K562 (cell line): ENCODE results near the gene RXRB. TPM values are rescaled to one million over a fixed set of nuclear protein-coding genes. Genes with fewer than 3 reads are reported as not detected.
A peak's percentile ranks its signal among the peaks of the same experiment; 100 is the strongest.

ENCODE experiments used
- ATF7 ChIP-seq: fragments of 450-650 bp; IDR thresholded peaks from 2 replicates; pipeline ENCODE4 v1.7.1; 2014; ENCODE audit warnings: mild to moderate bottlenecking, moderate library complexity
- CBFA2T2 ChIP-seq: fragments of 450-650 bp; conservative IDR thresholded peaks from 2 replicates; pipeline ENCODE4 v1.6.1; 2017; ENCODE audit warnings: mild to moderate bottlenecking
- DEAF1 ChIP-seq: fragments of 450-650 bp; formaldehyde crosslinking; IDR thresholded peaks from 2 replicates; pipeline ENCODE4 v1.4.0; 2020; ENCODE audit warnings: mild to moderate bottlenecking, moderate library complexity
- DIDO1 ChIP-seq: fragments of 450-650 bp; IDR thresholded peaks from 2 replicates; pipeline ENCODE4 v1.6.1; 2016; ENCODE audit warnings: low read depth, missing biosample characterization, missing genetic modification characterization
- FOXJ2 ChIP-seq: fragments of 200-800 bp; sonication (Bioruptor generic); IDR thresholded peaks from 2 replicates; pipeline ENCODE4 v1.6.1; 2016; ENCODE audit warnings: missing genetic modification characterization, missing compliant biosample characterization
- FOXK1 ChIP-seq: sonication (generic); formaldehyde crosslinking; IDR thresholded peaks from 2 replicates; pipeline ENCODE4 v1.8.0; 2022; ENCODE audit warnings: missing genetic modification reagents, mild to moderate bottlenecking, borderline replicate concordance
- FOXP4 ChIP-seq: sonication (generic); formaldehyde crosslinking; IDR thresholded peaks from 2 replicates; pipeline ENCODE4 v1.8.0; 2022; ENCODE audit warnings: mild to moderate bottlenecking, missing genetic modification reagents, borderline replicate concordance
- JUND ChIP-seq, 2 experiments: IDR thresholded peaks; 2 replicates in 1 of 2; 3 replicates in 1 of 2; pipeline ENCODE4 v1.6.1; 2011; ENCODE audit warnings: borderline replicate concordance in 2 of 2, low read depth in 2 of 2, low read length in 2 of 2, improper control_type of control experiment in 1 of 2, missing biosample characterization in 1 of 2, missing genetic modification characterization in 1 of 2, missing genetic modification reagents in 1 of 2
- NCOR1 ChIP-seq: fragments of 450-650 bp; IDR thresholded peaks from 2 replicates; pipeline ENCODE4 v1.6.1; 2016; ENCODE audit warnings: mild to moderate bottlenecking, moderate library complexity
- NFE2 ChIP-seq: IDR thresholded peaks from 2 replicates; pipeline ENCODE4 v1.6.1; 2014; ENCODE audit warnings: antibody characterized with exemption, low read depth
- PML ChIP-seq: IDR thresholded peaks from 2 replicates; pipeline ENCODE4 v1.6.1; 2012; ENCODE audit warnings: low read length, inconsistent platforms
- PRMT5 ChIP-seq: sonication (generic); formaldehyde crosslinking; IDR thresholded peaks from 2 replicates; pipeline ENCODE4 v1.5.0; 2020; ENCODE audit warnings: missing genetic modification reagents
- RHOXF2B ChIP-seq: fragments of 250-450 bp; sonication (Bioruptor Pico); conservative IDR thresholded peaks from 2 replicates; pipeline ENCODE4 v1.5.1; 2021
- SMC3 ChIP-seq: conservative IDR thresholded peaks from 2 replicates; pipeline ENCODE4 v1.6.1; 2011; ENCODE audit warnings: low read depth, low read length, improper control_type of control experiment; ENCODE audit not compliant: insufficient read depth
- SNAPC5 ChIP-seq: fragments of 250-450 bp; sonication (Bioruptor Pico); IDR thresholded peaks from 2 replicates; pipeline ENCODE4 v1.8.0; 2021; ENCODE audit warnings: moderate library complexity, mild to moderate bottlenecking, inconsistent platforms
- TAF1 ChIP-seq: IDR thresholded peaks from 2 replicates; pipeline ENCODE4 v1.6.1; 2011; ENCODE audit warnings: mild to moderate bottlenecking, low read length, moderate library complexity; ENCODE audit not compliant: insufficient read depth, control insufficient read depth, severe bottlenecking; ENCODE audit errors: extremely low read depth
- TCF7L2 ChIP-seq: fragments of 150-350 bp; IDR thresholded peaks from 2 replicates; pipeline ENCODE4 v1.6.1; 2016; ENCODE audit warnings: low read depth, mild to moderate bottlenecking, low read length, moderate library complexity
- TEAD1 ChIP-seq, 2 experiments: fragments of 450-650 bp in 1 of 2; sonication (generic) in 1 of 2; formaldehyde crosslinking; IDR thresholded peaks; 2 replicates each; pipeline versions ENCODE4 v1.4.0 to v1.8.0; 2020 to 2022; ENCODE audit warnings: mild to moderate bottlenecking in 2 of 2, missing genetic modification reagents in 1 of 2
- XRCC4 ChIP-seq: IDR thresholded peaks from one replicate; pipeline ENCODE4 v1.6.1; 2011; ENCODE audit not compliant: insufficient read depth, insufficient read length; ENCODE audit errors: extremely low read depth
- ZBTB7A ChIP-seq: IDR thresholded peaks from 2 replicates; pipeline ENCODE4 v1.6.1; 2011; ENCODE audit warnings: low read depth, mild to moderate bottlenecking, low read length, moderate library complexity, borderline replicate concordance; ENCODE audit not compliant: control insufficient read depth
- ZNF134 ChIP-seq: fragments of 250-450 bp; sonication (Bioruptor Pico); conservative IDR thresholded peaks from 2 replicates; pipeline ENCODE4 v1.4.0; 2020
- ZNF24 ChIP-seq: fragments of 450-650 bp; IDR thresholded peaks from 2 replicates; pipeline ENCODE4 v1.6.1; 2016
- ZNF398 ChIP-seq: fragments of 250-450 bp; sonication (Bioruptor Pico); IDR thresholded peaks from 2 replicates; pipeline ENCODE4 v1.8.0; 2021; ENCODE audit warnings: moderate library complexity, mild to moderate bottlenecking, inconsistent platforms
- polyA plus RNA-seq, 8 experiments: library from polyadenylated mRNA; depleted of rRNA in 4 of 8; stranded (reverse) in 5 of 8; unstranded in 3 of 8; fragments of >200 nt; fragmentation: Nextera tagmentation in 2 of 8; fragmentation: Illumina TruSeq in 1 of 8; extraction: Ambion mirVana in 2 of 8; extraction: Trizol in 1 of 8; gene quantifications; 2 replicates each; pipeline versions ENCODE4 v1.2.1 to v1.2.3, GENCODE V29; 2011 to 2014; ENCODE audit warnings: inconsistent platforms in 1 of 8, missing spikeins in 1 of 8
- total RNA-seq, 7 experiments: library from RNA; depleted of rRNA in 6 of 7; stranded (reverse); fragments of >200 nt in 6 of 7; fragmentation: Illumina TruSeq in 2 of 7; extraction: Trizol in 2 of 7; gene quantifications; 2 replicates each; pipeline versions ENCODE4 v1.2.1 to v1.2.3, GENCODE V29; 2011 to 2021; ENCODE audit warnings: low replicate concordance in 1 of 7

RXRB gene
- total and polyA plus RNA-seq, 9 of the 15 experiments (the other 6 are each of a cell fraction or from before 2014, with no cell fraction given) = 0.76 to 35.5 (median 18.4) TPM

- peak; percentile 77 for TF ChIP-seq SMC3
- TF ChIP-seq TEAD1 (CRISPR knock-in tag; IDR thresholded peaks at IDR 0.05) = 0 out of 4 replicates have a peak, but pooled peaks of 1 of the 2 experiments have one; percentile 44
- no peak for TF ChIP-seq FOXJ2 (tag)
- TF ChIP-seq ZBTB7A = peak; percentile 48; the same call in 1 of the 2 replicates
- TF ChIP-seq TCF7L2 = no peak
- no peak for TF ChIP-seq NCOR1
- TF ChIP-seq ZNF134 (CRISPR knock-in tag) = no peak
- no peak for TF ChIP-seq NFE2
- no peak for TF ChIP-seq ZNF24
- no peak for TF ChIP-seq TAF1
- no peak for TF ChIP-seq XRCC4
- TF ChIP-seq JUND (IDR thresholded peaks at IDR 0.05; ENCODE audit: borderline replicate concordance, low read depth, low read length) = no peak
- no peak for TF ChIP-seq JUND (tag; IDR thresholded peaks at IDR 0.05; ENCODE audit: borderline replicate concordance, low read depth, low read length)
- no peak for TF ChIP-seq ATF7
- TF ChIP-seq FOXP4 (CRISPR knock-in tag) = no peak
- no peak for TF ChIP-seq ZNF398 (CRISPR knock-in tag)
- TF ChIP-seq PRMT5 (CRISPR knock-in tag) = no peak
- TF ChIP-seq DIDO1 = no peak
- no peak for TF ChIP-seq FOXK1 (CRISPR knock-in tag)
- peak; percentile 49 for TF ChIP-seq DEAF1 (CRISPR knock-in tag)
- no peak for TF ChIP-seq PML
- no peak for TF ChIP-seq RHOXF2B (CRISPR knock-in tag)
- TF ChIP-seq CBFA2T2 = no peak
- no peak for TF ChIP-seq SNAPC5 (CRISPR knock-in tag)
Observed at GRCh38 chr6:33172688-33173534, 27.6 kb downstream of the RXRB start (continued).
